ENCODE results near the gene BBOX1.
A peak's percentile ranks its signal among the peaks of the same experiment; 100 is the strongest.
"Not testable (repeated sequence)": the region's sequence is repeated elsewhere in the genome, so short reads cannot be mapped to it uniquely, and the experiment has no call there.

The BBOX1 gene

DNA sequence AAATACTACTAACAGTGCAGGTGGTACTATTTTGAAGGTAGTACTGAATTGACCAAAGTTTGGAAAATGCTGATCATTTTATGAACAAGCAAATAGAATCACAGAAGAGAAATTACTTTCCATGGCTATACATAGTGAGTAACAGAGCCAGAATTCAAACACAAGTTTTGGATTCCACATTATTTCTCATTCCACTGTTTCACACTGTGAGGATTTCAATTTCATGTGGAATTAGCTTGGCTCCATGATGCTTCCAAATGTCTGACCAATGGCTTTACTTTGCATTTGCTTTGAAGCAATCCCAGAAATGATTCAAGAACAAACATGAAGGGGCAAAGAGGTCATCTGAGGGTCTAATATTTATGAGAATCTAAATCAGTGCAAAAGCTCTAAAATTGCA, 98.1 kb downstream of the BBOX1 start:
- no peak for DNase-seq

DNA sequence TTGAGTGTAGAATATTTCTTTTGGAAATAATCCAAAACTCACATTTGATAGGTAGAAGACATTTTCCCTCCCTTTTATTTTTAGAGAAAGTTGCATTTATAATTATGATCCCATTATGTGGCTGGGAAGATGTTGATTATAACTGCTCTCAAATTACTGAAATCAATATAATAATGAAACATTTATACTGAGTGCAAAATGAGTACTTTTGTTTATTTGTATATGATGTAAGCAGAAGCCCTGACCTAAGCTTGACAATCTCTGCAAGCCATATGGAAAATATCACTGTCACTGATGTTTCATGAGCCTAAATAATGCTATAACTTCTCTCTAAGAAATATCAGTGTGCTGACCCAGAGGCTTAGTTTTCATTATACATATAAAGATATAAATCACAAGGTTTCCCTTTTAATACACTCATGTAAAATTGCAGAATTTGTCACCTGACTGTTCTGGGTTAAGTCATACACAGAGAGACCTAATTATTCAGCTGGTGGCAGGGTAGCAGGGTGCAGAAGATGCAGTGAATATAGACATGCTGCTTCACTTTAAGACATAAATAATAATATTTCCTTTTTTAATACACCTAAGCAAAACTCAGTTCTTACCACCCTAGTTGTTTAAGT, 99.2 kb downstream of the BBOX1 start:
- no peak for DNase-seq

DNA sequence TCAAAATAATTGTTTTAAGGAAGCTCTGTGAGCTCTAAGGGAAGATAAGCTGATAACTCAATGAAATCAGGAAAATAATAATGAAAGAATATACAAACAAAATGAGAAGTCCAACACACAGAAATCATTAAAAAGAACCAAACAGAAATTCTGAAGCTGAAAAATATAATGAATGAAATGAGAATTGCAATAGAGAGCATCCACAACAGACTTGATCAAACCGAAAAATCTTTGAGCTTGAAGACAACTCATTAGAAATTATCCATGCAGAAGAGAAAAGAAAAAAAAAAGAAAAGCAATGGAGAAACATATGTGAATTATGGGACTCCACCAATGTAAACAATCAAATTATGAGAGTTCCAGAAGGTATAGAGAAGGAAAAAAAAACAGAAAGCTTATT, 101.0 kb downstream of the BBOX1 start:
- DNase-seq = no peak

DNA sequence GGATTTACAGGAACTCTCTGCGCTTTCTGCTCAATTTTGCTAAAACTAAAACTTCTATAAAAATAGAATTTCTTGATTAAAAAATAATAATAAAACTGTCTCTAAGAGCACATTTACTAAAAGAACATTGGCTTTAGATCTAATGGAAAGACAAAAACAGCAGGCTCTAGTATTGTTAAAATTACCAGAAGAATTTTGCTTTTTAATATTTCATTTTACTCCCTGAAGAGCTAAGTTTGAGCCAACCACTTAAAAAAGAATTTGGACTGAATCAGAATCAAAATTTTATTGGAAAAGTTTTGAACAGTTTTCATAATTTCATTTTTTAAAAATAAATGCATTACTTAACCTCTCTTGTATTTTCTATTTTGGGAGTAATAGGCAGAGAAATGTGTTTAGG, 107.3 kb downstream of the BBOX1 start:
- no peak for DNase-seq

DNA sequence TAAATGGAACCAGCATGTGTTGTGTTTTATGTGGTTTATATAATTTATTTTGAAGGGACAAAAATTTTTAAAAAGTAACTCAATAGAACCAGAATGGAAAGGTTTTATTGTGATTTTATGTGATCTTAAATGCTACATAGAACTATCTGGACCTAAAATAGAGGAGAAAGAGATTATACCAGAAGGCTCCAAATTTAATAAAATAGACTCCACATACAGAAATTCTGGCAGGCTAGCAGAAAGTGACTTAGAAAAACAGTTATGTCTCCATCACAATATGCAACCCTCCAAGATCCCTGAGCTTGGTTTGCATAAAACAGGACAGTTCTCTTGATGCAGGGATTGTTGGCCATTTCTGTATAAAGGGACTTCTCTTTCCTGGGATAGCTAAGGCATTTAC, 107.9 kb downstream of the BBOX1 start:
- DNase-seq = no peak

DNA sequence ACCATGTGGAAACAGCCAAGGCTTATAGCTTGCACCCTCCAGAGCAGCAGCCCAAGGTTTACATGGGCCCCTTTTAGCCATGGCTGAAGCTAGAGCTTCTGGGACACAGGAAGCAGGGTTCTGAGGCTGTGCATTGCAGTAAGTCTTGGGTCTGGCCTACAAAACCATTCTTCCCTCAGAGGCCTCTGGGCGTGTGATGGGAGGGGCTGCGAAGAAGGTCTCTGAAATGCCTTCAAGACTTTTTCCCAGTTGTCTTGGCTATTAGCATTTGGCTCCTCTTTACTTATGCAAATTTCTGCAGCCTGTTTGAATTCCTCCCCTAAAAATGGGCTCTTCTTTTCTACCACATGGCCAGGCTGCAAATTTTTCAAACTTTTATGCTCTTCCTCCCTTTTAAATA, 109.5 kb downstream of the BBOX1 start:
- DNase-seq = no peak

DNA sequence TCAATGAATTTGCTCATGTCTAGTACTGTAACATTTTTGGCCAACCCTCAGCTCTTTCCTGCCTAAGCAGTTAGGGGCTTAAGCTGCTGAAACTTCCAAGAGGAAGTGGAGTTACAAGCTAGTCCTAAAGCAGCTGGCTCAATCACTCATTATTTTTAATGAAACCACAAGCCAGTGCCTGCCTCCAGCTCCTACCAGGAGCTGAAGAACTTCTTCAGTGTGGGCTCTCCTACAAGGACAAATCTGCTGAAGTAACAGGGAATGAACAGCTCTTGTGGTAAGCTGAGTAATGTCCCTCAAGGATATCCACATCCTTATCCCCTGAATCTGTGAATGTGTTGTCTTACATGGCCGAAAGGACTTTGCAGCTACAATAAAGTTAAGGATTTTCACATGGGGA, 112.5 kb downstream of the BBOX1 start:
- DNase-seq = peak; percentile 32

DNA sequence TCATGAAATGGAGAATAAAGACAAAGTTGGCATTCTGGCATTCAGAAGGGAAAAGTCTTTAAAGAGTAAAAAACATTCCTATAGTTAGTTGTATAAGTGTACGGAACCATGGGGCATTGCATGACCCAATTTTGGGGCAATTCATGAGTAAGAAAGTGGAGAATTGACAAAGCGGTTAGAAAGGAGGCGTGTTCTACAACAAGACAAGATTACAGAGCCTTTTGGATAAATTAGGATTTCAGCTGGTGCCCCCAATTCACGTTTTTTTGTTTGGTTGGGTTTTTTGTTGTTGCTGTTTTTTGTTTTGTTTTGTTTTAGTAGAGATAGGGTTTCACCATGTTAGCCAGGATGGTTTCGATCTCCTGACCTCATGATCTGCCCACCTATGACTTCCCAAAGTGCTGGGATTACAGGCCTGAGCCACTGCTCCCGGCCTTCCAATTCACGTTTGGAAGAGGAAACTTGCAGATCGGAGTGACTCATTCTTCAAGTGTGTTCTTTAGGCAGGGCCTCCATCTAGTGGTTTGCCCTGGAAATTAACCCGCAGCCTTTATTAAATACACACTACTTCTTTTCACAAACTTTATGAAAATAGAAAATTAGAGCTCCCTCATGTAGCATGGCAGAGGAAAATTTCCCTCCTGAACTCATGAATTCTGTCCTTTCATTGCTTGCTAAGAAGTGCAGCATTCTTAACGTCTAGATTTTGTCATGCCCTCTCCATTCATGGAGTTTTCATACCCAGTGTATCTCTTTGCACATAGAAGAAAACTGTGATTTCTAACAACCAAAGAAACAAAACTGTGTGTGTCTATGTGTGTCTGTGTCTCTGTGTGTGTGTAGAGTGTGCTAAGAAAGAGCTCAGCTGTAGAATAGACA, 118.1 kb downstream of the BBOX1 start:
- peak; percentile 77 for DNase-seq

DNA sequence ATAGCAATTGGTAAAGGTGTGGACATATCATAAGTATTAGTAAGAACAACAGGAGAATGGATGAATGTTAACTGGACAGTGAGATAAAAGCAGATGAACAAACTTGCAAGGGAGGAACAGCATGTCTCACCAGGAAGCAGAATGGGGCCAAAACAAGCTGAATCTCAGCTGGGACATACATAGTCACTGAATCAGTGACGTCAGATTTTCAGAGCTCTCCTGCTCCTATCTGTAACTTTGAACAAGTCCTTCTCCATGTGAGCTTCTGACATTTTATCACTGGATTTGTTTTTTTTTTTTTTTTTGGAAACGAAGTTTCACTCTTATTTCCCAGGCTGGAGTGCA, 118.7 kb downstream of the BBOX1 start:
- no peak for DNase-seq

DNA sequence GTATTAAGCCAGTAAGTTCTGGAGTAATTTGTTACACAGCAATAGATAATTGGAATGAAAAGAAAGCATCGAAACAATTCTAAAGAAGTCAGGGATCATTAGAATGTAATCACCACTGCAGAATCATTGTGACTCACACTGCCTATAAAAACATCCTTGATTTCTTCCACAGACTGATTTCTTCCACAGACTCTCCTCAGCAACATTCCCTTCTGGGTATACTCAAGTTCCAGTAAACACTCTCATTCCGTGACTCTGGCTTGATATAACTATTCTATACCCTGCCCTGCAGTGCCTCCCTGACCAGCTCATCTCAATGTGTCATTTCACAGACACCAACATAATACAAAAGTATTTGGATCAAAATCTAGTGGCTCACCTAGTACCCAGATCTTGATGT, 120.5 kb downstream of the BBOX1 start:
- DNase-seq = peak; percentile 39

DNA sequence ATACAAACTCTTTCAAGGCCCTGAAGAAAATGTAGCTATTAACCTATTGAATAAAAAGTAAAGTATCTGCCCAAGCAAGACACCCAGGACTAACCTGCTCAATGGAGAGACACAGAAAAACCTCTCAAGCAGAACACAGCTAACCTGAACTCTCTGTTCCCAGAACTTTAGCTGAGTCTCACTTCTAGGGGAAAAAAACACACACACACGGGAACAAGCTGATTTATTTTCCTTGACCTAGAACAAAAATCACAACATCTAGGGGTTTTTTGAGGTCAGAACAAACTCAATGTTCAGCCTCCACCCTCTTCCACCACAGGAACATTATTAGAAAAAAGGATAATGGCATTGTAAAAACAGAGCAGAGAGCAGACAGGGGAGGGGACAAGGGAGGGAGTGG, 121.6 kb downstream of the BBOX1 start:
- DNase-seq = no peak

DNA sequence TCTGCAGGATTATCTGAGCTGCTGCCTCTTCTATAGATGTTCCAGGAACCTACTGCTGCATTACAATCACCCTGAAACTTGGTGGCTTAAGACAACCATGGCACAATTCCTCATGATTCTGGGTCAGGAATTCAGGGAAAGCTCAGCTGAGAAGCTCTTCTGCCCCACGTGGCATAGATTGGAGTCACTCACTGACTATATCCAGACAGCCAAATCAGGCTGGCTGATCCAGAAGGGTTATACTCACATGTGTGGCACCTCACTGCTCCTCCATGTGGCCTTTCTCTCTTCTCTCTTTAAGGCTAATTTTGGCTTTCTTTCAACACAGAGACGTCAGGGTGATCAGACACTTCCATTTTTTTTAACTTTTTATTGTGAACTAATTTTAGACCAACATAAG, 125.5 kb downstream of the BBOX1 start:
- no peak for DNase-seq

DNA sequence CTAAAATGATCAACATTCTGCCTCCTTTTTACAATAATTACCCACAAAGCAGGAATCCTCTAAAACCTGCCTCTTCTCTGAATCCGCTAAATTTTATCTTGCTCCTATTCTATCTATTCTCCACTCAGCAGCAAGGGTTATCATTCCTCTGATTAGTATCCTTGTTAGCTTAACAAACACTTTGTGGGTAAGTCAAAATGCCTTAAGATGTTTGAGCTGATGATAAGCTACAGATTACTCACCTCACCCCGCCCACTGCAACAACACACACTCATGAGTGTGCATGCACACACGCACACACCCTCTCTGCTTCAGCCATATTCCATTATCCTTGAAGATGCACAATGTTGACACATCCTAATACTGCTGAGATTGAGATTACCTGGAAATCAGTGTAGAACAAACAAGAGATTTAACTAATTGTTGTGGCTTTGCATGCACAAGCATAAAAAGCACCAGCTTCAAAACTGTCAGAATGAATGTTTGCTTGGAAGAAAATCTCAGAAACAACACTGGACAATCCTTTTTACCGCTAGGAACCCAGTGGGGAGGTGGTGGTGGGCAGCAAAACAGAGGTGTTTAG, 130.9 kb downstream of the BBOX1 start:
- DNase-seq = no peak

DNA sequence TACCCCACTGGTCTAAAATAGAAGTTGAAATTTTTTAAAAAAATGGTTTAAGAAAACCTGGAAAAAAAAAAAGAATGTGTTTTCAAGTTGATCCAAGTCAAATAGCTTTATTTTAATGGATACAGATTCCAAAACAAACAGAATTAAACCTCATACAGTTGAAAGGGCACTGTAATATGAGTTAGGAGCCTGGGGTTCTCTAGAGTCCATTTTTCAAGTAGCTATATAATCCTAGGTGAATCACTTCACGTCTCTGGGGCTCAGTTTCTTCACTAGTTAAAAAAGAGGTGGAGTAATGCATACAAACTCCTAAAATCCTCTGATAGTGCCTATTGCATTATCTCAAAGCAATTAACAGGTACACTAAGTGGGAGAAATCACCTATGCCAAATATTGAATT, 132.9 kb downstream of the BBOX1 start:
- DNase-seq = no peak

DNA sequence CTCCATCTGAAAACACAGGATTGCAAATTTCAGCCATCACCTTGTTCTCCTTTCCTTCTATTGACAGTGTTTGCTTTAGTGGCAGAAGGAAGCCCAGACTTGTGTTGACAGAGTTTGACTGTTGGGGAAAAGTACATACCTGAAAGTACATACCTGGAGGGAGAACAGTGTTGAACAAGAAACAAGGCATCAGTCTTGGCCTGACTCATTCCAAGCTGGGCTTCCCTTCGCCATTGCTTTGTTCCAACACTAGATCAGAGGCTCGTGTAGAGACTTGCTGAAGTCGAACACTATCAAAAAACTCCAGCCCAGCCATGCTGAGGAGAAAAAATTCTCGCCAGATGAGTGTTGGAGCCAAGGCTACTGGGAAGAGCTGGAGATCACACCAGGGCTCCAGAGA, 133.4 kb downstream of the BBOX1 start:
- no peak for DNase-seq

DNA sequence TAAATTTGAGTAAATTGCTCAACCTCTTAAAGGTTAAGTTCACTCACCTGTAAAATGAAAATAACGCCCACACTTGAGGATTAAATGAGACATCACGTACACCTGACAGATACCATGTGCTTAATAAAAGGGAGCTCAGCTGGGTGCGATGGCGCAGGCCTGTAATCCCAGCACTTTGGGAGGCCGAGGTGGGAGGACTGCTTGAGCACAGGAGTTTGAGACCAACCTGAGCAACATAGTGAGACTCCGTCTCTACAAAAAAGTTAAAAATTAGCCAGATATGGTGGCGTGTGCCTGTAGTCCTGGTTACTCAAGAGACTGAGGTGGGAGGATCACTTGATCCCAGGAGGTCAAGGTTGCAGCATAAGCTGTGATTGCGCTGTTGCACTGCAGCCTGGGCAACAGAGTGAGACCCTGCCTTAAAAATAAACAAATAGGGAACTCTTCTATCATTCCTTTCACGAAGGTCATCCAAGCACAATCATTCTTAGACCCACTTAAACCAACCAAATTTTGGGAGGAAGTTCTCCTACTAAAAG, 134.1 kb downstream of the BBOX1 start:
- DNase-seq = no peak

DNA sequence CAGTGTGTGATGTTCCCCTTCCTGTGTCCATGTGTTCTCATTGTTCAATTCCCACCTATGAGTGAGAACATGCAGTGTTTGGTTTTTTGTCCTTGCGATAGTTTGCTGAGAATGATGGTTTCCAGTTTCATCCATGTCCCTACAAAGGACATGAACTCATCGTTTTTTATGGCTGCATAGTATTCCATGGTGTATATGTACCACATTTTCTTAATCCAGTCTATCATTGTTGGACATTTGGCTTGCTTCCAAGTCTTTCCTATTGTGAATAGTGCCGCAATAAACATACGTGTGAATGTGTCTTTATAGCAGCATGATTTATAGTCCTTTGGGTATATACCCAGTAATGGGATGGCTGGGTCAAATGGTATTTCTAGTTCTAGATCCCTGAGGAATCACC, 134.9 kb downstream of the BBOX1 start:
- DNase-seq = not testable (repeated sequence)
